Measurements from ENCODE around the gene ASB6.
"Not testable (repeated sequence)": the region's sequence is repeated elsewhere in the genome, so short reads cannot be mapped to it uniquely, and the experiment has no call there.

Gene ASB6

DNA sequence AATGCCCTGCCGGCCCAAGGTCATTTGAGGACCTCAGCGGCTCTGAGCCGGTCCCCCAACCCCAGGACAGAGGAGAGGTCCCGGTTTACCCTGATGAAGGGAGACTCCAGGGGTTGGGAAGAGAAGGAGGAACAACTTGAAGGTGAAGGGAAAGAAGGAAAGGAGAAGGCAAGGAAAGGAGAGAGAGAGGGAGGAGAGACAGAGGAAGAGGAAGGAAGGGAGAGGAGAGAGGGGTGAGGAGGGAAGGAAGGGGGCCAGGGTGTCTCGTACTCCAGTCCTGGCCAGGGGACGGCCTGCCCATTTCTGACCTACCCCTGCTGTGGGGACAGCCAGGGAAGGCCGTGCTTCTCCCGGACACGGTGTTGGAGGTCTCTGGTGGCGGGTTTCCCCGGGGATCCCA is 25.4 kb upstream of the ASB6 start:
- no peak for DNase-seq (ENCODE audit: low spot score)

DNA sequence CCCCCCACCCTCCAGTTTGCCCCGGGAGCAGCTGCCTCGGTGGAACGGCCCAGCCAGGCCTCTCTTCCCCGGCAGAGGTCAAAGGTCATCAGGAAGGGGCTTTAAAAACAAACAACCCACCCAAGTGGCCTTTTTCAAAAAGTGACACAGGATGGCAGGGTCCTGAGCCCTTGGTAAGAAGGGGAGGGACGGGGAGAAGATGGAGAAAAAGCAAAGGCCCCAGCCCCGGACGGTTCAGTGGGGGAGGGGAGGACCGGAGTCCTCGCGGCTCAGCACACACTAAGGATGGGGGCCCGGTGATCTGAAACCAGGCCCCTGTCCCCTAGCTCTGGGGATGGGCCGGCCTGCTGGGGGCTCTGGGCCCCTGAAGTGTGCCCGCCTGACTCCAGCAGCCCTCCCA is 24.6 kb upstream of the ASB6 start:
- DNase-seq (ENCODE audit: low spot score) = peak; percentile 62

DNA sequence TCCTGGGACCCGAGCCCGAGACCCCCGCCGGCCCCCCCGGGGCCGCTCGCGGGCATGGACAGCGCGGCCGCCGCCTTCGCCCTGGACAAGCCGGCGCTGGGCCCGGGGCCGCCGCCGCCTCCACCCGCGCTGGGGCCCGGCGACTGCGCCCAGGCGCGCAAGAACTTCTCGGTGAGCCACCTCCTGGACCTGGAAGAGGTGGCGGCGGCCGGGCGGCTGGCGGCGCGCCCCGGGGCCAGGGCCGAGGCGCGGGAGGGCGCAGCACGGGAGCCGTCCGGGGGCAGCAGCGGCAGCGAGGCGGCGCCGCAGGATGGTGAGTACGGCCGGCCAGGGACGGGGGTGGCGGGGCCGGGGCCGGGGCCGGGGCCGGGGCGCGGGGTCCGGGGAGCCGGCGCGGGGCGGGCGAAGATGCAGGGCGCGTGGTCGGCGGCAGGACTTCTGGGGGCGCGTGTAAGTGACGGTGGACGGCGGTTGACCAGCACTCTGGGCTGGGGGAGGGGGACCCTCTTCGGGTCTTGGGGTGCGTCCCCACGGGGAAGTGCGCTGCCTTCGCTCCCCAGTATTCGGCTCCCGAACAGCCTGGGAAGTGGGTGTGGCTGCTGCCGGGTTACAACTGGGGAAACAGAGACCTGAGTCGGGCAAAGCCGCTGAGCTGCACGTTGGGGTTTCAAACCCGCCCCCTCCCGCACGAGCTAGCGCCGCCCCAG is 24.0 kb upstream of the ASB6 start:
- no peak for DNase-seq (ENCODE audit: low spot score)

DNA sequence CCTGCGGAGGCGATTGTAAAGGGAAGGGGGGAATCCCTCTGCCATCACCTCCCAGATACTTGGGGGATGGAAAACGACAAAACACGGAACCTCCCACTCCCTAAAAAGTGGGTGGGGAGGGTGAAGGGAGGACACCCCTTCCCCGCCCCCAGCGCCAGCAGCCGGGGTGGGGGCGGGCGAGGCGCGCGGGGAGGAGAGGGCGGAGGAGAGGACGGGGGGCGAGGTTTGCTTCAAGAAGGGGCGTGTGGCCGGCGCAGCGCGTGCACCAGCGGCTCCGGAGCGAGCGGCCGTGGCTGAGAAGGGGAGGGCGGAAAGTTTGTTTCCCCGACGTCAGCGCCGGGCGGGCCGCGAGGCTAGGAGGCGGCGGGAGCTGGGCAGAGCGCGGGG is 23.4 kb upstream of the ASB6 start, which contains the start of gene PRRX2:
PRRX2 (plus strand) TSS at position 259 of the 387 bp plus-strand sequence. CDS start 221 bp downstream, outside the sequence.
- DNase-seq (ENCODE audit: low spot score) = peak; percentile 66

DNA sequence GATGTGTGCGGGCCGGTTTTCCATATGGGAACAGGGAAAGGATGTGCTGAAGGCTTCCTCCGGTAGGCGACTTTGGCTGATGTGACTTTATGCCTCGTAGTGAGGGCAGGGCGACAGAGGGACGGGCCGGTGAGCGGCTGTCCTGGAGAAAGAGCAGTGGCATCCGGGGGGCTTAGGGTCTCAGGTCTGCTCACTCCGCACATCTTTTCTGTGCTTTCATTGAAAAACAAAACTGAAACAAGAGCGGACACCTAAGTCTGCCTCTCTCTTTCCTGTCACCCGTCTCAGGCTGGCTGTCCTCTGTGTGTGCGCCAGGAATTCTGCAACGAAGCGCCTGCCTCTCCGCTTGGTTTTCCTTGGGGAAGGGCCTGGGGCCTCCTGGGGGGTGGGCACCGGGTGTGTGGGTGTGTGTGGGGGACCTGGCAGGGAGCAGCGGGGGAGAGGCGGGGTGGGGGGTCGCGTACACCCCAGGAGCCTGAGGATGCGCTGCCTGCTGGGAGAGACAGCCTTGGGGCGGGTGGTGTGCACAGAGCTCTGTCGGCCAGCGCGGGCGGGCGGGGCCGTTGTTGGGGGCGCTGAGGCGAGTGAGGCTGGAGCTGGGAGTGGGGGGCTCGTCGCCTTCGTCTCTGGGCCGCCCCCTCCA is 22.9 kb upstream of the ASB6 start:
- no peak for DNase-seq (ENCODE audit: low spot score)

DNA sequence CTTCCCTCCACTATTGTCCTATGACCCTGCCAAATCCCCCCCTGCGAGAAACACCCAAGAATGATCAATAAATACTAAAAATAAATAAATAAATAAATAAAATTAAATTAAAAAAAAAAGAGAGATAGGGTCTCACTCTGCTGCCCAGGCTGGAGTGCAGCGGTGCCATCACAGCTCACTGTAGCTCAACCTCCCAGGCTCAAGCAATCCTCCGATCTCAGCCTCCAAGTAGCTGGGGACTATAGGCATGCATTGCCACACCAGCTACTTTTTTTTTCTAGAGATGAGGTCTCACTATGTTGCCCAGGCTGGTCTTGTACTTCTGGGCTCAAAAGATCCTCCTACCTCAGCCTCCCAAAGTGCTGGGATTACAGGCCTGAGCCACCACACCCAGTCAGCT is 20.3 kb upstream of the ASB6 start:
- DNase-seq (ENCODE audit: low spot score) = not testable (repeated sequence)

DNA sequence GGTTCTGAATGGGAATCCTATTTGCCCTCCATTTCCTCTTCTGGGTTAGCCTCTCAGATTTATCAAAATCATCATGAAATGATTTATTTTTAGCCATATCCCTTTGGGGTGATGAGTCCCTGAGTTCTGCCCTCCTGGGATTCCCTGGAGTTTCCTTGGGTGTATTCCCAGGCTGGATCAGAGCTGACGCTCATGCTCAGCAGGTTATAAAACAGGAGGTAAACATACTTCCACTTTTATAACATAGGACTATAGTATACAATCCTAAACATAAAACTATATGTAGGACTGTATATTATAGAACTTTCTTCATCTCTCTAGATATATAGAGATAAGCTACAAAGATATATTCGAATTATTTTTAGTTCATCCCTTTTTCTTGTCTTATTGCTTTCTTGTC is 19.1 kb upstream of the ASB6 start:
- no peak for DNase-seq (ENCODE audit: low spot score)

DNA sequence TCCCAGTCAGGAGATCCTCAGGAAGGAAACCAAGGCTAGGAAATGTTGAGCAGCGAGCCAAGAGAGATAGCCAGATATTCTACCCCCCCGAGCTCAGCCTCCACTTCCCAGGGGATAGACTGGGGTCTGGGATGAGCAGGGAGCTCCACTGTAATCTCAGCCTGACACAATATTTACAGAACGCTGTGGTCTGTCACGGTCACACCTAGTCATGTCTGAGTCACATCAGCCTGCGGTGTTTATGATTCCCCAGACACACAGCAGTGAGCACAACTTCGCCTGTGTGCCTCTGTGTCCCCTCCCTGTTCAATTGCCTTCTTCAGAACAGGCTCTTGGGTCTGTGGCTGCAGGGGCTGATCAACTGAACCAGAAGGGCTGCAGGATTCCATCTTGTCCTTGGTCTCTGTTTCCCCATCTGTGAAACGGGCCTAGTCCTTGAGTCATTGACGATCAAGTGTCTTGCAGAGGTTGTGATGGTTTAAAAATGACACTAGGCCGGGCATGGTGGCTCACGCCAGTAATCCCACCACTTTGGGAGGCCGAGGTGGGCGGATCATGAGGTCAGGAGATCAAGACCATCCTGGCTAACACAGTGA is 14.9 kb upstream of the ASB6 start:
- no peak for DNase-seq (ENCODE audit: low spot score)

DNA sequence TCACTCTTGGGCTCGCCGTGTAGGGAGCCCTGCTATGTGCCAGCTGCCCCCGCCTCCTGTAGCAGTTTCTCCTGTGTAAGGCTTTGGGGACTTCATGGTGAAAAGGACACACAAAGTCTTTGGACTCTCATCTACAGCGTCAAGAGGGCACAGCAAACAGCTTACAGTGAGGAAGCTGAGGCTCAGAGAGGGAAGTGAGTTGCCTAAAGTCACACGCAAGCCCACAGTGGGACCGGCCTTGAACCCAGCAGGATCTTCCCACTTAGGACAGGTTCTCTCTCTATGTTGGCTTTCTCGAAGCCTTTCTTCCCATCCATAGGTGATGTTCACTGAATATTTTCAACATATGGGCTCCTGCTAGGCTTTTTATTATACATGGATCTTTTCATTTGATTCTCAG is 13.7 kb upstream of the ASB6 start:
- DNase-seq (ENCODE audit: low spot score) = no peak

DNA sequence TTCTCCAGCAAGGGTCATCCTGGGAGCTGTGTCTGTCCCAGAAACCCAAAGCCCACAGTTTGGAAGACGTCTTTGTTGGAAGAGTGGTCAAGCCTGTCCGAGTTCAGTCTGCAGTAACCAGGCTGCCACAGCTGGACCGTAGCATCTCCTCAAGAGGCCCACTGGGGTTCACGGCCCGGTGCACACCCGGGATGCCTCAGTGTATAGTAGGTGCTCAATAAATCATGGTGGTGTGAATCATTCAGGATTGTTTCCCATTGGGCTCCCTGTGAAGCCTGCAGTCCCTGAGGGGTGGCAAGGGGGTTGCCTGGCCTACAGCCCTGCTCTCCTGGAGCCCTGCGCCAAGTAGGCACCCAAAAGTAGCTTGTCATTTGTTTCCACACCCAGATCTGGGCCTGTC is 13.2 kb upstream of the ASB6 start:
- no peak for DNase-seq (ENCODE audit: low spot score)

DNA sequence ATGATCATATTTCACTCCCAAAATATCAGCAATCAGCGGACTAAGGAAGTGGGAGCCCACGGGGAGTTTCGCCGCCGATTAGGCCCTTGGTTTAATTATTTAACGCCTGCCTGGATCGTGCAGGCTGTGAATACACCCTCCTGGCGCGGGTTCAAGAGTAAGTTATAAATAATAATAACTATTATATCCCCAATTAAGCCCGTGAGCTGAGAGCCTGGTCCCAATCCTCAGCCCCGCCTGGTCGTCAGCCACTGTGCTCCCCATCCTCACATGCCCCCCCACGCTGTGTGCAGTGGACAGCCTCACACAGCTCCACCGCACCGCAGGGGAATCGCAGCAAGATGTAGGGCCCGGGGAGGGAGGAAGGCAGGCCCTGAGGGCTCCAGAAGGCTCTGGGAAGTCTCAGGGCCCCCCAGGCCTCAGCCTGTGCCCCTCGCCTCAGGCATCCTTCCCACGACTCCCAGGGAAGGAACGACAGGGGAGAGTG is 12.6 kb upstream of the ASB6 start:
- DNase-seq (ENCODE audit: low spot score) = no peak

DNA sequence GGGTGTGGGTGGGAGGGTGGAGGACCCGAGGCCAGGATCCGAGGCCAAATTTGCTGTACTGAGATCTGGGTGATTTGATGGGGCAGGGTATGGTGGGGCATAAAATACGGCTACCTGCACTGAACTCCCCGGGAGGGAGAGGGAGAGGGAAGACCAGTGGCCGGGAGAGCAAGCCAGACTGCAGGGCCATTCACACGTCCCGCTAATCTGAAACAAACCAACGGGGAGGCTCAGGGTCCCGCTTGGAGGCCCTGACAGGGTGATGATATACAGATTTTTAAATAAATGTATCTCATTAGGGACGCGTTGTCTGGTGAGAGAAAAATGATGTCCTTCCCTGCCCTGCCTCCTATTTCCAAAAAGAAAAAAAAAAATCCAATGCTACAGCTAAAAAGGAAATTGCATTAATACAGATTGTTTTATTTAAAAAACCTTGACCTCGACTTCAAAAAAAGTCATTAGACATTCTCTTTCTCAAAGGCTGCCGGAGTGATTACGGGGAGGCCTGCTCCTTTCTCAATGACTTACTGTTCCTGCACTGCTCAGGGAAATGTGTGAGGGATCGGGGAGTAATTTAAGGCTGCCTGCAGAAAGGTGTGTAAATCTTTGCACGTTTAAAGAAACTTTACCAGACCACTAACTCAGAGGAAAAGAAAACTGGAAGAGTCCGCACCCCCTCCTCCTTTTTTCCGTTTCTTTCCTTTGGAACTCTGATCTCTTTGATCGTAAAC is 12.0 kb upstream of the ASB6 start:
- DNase-seq (ENCODE audit: low spot score) = no peak

DNA sequence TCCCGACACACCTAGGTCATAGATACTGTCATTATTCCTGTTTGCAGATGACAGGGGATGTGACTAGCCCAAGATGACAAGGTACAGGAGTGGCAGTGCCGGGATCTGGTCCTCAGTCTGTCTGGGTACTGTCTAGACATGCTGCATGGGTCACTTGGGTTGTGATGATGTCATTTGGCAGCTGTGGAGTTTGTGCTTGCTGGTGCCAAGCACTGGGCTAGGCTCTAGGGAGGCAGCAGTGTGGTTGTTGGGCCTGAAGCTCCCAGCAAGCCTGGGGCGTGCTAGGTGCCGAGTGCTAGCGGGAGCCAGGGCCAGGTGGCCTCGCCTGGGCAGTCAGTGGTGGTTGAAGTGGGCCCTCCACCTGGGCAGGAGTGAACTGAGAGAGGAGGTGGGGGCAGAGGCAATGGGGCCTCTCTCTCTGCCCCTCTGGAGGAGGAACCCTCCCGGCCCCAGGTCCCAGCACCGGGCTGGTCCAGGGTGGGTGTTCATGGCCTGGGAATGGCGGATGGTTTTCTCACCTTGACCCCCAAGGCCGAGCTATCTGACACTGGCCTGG is 8.8 kb upstream of the ASB6 start:
- no peak for DNase-seq (ENCODE audit: low spot score)

DNA sequence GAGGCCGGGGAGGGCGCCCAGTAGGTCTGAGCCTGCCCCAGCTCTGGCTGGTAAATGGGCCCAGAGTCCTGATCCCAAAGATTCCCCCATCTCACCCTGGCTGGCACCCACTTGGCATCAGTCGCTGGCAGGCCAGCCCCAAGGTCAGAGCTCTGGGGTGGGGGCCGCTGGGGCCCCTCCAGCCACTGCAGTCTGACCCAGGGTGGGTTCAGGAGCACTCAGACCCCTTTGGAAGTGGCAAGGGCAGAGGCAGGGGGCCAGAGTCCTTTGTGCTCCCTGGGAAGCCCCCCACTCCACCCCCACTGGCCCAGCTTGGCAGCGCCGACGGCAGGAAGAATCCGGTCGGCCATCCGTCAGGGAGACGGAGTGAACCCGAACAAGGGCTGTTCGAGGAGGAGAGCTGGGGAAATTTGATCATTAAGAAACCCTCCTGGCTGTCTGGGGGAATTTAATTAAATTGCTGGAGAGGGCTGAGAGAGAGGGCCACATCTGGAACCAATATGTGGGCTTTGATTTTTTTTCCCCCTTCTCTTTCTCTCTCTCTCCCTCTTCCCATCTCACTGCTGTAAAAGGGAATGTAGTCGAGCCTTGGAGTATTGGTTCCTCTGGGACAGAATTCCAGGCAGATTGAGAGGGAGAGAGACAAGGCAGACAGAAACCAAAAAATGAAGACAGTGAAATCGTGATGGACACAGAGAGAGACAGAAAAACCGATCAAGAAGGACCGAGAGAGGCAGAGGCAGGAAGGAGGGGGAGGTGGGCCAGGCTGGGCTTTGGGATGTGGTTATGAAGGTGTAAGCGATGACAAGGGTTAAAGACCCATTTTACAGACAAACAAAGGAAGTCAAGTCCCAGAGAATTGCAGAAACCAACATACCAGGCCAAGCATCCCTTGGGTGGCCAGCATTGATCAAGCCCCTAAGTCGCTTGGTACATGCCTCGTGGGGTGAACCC is 8.1 kb upstream of the ASB6 start:
- DNase-seq (ENCODE audit: low spot score) = no peak

DNA sequence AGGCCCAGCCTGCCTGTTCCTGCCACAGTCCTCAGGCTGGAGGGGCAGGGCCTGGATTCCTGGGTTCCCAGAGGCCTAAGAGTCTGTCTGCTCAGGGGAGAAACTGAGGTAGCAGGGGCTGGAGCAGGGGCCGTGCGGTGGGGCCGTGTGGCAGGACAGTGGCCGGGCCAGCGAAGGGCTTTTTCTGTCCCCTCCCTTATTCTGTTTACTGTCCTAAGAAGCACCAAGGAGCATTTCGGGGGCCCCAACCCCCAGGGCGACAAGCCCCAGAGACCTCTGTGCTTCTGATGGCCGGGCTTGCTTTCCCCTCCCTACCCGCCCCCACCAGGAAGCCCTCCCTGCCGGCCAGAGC is 6.8 kb upstream of the ASB6 start:
- DNase-seq (ENCODE audit: low spot score) = no peak

DNA sequence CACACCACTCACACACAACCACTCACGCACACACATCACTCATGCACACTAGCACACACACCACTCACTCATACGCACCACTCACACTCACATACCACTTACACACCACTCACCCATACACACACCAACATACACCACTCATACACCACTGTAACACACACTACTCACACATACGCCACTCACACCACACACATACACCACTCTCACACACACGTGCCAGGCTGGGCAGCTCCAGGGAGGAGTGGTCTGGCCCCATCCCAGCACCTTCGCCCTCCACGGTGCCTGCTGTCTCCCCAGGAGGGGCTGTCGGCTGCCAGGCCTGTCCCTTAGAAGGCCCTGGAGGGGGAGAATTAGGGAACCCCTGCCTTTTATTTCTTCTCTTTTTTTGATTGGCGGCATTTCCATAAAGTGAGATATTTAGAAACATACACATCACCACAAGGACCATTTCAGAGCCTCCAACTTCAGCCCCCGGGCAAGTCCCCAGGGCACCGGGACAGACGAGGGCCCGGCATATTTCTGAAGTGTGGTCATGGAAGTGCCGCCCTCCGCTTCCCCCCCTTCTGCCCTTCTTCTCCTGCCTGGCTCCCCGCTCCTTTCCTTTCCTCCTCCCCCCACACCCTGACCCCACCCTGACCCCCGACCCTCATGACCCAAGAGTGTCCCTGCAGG is 6.3 kb upstream of the ASB6 start:
- DNase-seq (ENCODE audit: low spot score) = no peak

DNA sequence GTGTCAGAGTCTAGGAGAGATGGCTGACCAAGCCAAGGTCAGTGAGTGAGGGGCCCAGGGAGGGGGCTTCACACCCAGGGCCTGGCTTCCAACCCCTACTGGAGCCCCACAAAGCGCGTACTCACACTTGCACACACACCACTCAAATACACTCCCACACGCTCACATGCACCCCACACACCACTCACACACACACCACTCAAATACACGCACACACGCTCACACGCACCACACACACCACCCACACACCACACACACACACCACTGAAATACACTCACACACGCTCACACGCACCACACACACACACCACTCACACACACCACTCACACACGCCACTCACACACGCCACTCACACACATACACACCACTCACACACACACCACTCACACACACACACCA is 5.7 kb upstream of the ASB6 start:
- no peak for DNase-seq (ENCODE audit: low spot score)

DNA sequence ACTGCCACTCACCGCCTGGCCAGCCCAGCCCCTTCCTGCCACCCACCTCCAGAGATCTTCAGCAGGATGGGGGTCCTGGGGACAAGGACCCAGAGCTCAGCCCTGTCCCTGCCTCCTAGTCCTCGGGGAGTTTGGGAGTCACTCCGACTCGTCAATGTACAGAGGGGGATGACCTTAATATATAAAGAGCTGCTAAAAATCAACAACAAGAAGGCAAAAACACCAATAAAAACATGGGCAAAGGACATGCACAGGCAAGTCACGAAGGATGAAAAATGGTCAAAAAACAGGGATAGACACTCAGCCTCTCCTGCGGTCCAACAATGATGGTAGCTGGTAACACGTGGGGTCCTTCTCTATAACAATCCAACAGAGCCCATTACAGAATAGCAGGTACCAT is 4.7 kb upstream of the ASB6 start:
- DNase-seq (ENCODE audit: low spot score) = no peak

DNA sequence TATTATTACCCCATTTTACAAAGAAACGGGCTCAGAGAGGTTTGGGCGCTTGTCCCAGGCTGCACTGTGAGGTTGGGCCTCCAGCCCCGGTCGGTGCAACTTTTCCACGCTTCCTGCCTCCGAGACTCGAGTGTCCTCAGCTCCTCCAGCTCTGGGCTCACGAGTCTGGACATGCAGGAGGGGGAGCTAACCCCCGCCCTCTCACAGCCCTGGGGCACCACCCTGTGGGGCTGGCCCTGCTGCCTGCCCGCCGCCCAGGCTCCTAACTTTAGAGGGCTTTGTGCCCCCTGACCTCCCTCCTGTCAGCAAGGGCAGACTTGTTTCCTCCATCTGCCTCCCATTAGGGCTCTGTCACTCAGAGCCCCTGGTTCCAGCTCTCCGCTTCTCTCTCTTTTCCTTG is 4.3 kb upstream of the ASB6 start:
- no peak for DNase-seq (ENCODE audit: low spot score)

DNA sequence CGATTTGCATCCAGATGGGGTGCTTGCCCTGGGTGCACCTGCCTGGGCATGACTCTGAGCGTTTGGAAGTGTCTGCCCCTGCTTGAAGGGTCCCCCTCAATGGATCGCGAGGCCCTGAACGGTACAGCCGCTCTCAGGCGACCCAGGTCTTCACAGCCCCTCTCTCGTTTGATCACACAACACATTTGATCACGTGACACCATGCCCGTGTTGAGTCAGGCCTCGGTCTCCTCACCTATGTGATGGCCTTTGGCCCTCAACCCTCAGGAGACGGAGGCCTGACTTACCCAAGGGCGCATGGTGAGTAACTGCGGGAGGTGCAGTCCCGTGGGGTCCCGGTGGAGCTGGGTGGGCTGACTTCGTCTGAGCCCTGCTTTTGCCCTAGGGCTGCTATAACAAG is 3.0 kb upstream of the ASB6 start:
- no peak for DNase-seq (ENCODE audit: low spot score)

DNA sequence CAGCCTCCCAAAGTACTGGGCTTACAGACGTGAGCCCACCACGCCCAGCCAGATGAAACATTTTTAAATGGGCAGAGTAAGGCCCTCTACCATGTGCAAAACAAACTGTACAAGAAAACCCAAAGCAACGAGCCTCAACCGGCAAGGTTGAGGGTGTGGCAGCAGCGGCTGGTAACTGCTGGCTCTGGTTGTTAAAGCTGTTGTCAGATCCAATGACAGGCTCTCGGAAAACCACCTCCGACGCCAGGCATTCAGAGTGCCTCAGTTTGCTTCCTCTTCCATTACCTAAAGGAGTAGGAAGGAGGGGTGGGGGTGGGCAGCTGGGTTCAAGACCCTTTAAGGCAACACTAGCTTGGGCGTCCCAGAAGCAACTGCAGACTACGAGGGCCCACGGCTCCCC is 2.4 kb upstream of the ASB6 start:
- no peak for DNase-seq (ENCODE audit: low spot score)

All from HuH-7 (cell line).